Activated T-cell treated with anti-CD3 and anti-CD28 coated beads, Interleukin-2, amount 50 U/mL, for 24 hours (primary cell): Measurements from ENCODE around the gene OR8B2.

Source experiments
- DNase-seq: peaks from one replicate; pipeline ENCODE4 v3.0.0-alpha.2; 2020
- H3K27ac Mint-ChIP-seq: 2 replicates; pipeline ENCODE4 v1.8.0; 2020; ENCODE audit warnings: mild to moderate bottlenecking, mixed read lengths
- H3K27me3 Mint-ChIP-seq: 2 replicates; pipeline ENCODE4 v1.8.0; 2020; ENCODE audit warnings: mixed read lengths
- H3K36me3 Mint-ChIP-seq: 2 replicates; pipeline ENCODE4 v1.8.0; 2020; ENCODE audit warnings: low read depth, mixed read lengths
- H3K4me1 Mint-ChIP-seq: 2 replicates; pipeline ENCODE4 v1.8.0; 2020; ENCODE audit warnings: low read depth, mixed read lengths
- H3K4me3 Mint-ChIP-seq: 2 replicates; pipeline ENCODE4 v1.8.0; 2020; ENCODE audit warnings: mild to moderate bottlenecking, moderate library complexity, mixed read lengths
- H3K9me3 Mint-ChIP-seq: 2 replicates; pipeline ENCODE4 v1.8.0; 2020; ENCODE audit warnings: mixed read lengths

The OR8B2 gene

DNA sequence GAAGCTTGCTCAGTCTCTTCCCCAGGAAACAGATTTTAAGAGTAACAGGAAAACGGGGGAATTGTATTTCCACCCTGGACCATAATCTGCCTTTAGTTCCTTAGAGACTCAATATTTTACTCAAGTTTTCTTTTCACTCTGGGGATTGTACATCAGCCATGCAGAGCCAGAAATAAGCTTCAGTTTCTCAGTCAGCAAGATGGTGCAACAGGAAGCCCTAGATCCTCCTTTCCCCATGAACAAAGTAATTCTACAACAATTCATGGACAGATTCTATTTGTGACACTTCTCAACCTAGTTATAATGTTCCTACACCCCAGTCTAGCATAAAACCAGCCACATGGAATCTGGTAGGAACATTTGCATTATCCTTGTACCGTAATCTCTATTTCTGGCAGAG, 24.7 kb downstream of the OR8B2 start:
- no peak overlapping the region for H3K27ac Mint-ChIP-seq
- peaks cover 3% of the 10 kb centered on the region for H3K27me3 Mint-ChIP-seq
- DNase-seq: no peak
- peaks cover 4% of the 10 kb centered on the region for H3K9me3 Mint-ChIP-seq
- H3K4me1 Mint-ChIP-seq: no peaks in the 10 kb centered on the region
- H3K4me3 Mint-ChIP-seq: no peak overlapping the region
- H3K36me3 Mint-ChIP-seq: no peaks in the 10 kb centered on the region

DNA sequence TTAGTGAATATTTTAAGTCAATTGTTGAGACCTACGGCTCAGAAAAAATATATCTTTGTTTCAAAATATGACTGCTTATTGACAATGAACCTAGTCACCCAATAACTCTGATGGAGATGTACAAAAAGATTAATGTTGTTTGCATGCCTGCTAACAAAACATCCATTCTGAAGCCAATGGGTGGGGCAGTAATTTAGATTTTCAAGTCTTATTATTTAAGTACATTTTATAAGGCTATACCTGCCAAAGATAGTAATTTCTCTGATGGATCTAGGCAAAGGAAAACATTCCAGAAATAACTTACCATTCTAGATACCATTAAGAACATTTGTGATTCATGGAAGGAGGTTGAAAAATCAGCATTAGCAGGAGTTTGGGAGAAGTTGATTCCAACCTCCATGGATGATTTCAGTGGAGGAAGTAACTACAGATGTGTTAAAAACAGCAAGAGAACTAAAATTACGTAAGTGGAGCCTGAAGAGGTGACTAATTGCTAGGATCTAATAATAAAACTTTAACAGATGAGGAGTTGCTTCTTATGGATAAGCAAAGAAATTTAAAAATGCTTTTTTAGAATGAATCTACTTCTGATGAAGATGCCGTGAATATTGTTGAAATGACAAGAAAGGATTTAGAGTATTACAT, 37.9 kb downstream of the OR8B2 start:
- peaks cover 2% of the 10 kb centered on the region for H3K27me3 Mint-ChIP-seq

DNA sequence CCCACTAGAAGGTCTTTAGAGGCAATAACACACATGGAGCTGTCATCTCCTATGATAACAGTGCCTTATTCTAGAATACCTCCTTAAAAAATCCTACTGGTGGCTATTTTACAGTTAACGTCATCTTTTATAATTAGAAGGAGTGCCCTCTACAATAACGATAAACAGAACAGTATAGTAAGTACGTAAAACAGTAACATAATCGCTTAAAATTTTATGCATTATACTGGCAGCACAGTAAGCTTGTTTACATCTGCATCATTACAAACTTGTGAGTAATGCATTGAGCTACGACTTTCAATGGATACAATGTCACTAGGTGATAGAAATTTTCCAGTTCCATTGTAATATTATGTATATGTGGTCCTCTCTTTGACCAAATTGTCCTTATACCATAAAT, 40.0 kb downstream of the OR8B2 start:
- Mint-ChIP-seq H3K27me3 (peaks cover 2% of the 10 kb centered on the region), H3K9me3 (no peaks in the 10 kb centered on the region), H3K4me1 (no peaks in the 10 kb centered on the region), H3K4me3 (no peak overlapping the region), H3K36me3 (no peaks in the 10 kb centered on the region), H3K27ac (no peak overlapping the region)
- DNase-seq: no peak

More for the DNA sequence above, 37.9 kb downstream of the OR8B2 start:
- Mint-ChIP-seq H3K4me1 (no peaks in the 10 kb centered on the region), H3K36me3 (no peaks in the 10 kb centered on the region), H3K27ac (no peak overlapping the region), H3K4me3 (no peak overlapping the region), H3K9me3 (no peaks in the 10 kb centered on the region)
- no peak for DNase-seq

DNA sequence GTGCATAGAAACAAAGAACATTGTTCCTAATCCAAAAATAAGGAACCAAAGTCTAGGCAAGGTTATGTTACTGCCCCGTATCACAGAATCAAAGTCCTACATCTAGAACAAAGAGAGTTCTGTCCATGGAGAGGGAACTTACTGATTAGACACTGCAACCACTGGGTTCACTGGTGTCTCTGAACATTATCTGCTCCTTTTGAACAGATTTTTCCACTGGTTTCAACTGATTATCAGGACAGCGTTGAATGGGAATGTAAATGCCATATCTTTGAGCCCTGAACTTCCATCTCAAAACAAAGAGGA, 44.2 kb downstream of the OR8B2 start:
- no peak overlapping the region for H3K27ac Mint-ChIP-seq
- no peak for DNase-seq
- H3K4me3 Mint-ChIP-seq: no peak overlapping the region
- no peaks in the 10 kb centered on the region for H3K27me3 Mint-ChIP-seq
- H3K36me3 Mint-ChIP-seq: no peaks in the 10 kb centered on the region
- no peaks in the 10 kb centered on the region for H3K9me3 Mint-ChIP-seq
- H3K4me1 Mint-ChIP-seq: no peaks in the 10 kb centered on the region

DNA sequence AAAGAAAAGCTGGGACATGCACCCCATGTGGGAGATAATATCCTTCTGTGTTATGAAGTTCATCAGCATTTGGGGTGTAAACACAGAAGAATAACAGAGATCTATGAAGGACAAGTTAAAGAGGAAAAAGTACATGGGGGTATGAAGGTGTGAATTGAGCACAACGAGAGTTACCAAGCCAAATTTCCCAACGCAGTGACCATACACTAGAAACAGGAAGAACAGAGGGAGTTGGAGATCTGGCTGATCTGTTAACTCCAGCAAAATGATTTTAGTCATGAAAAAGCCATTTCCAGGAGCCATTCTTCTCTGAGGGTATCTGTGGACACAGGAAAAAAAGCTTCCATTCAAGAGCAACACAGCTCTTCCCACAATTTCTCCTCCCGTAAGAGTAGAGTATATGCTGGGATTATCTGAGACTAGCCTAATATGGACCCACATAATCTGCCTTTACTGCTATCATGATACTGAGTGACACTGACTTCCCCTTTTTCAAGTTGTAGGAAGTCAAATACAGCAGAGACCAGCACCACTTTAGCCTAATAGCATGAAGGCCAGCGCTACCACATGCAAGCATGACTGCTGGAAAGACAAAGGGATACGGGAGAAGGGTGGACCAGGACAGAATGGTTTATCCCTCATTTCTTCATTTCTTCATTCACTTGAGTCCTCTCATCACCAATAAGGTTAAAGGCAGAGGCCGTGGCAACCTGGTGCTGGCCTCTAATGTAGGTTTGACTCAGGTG, 44.7 kb downstream of the OR8B2 start:
- Mint-ChIP-seq H3K4me3 (no peak overlapping the region), H3K27me3 (no peaks in the 10 kb centered on the region), H3K27ac (no peak overlapping the region), H3K36me3 (no peaks in the 10 kb centered on the region), H3K4me1 (no peaks in the 10 kb centered on the region), H3K9me3 (no peaks in the 10 kb centered on the region)
- no peak for DNase-seq
